GM18873 (cell line): ENCODE data around the gene FNBP1L.
"Not testable (repeated sequence)": the region's sequence is repeated elsewhere in the genome, so short reads cannot be mapped to it uniquely, and the experiment has no call there.

ENCODE experiments used
- ATAC-seq: cut with Tn5 transposase; IDR thresholded peaks from one replicate; pipeline ENCODE4 v1.9.1; 2021; ENCODE audit warnings: mild to moderate bottlenecking, moderate library complexity, moderate number of reproducible peaks; ENCODE audit not compliant: unreplicated experiment, low FRiP score

FNBP1L gene

DNA sequence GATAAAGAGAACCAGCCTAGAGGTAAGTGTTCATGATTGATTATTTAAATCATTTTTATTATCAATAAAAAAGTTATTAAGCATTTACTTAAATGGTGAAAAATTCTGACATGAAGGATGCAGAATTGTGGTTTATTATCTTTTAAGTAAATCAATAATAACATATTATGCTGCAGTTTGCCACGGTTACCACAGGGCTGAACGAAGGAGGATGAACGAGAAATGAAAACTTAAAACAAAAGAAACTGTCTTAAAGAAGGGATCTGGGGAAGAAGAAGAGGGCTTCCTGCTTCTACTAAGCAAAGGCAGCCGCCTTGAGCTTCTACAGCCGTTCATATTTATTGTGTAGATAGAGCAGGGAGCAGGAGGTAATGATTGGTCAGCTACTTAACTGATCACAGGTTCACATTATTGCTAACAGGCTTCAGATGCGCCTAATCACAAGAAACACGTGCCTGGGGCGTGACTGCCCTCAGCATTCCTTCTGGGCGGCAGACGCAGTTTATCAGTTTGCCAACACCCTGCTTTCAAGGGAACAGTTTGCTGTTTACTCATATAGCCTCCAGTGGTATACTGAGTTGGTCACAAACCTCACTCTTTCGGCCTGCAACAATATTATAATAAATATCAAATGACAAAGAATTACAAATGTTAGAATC, 5.8 kb upstream of the FNBP1L start:
- ATAC-seq, result no peak

GRCh38 chr1:93442741-93443140, 5.2 kb upstream of the FNBP1L start:
- no peak for ATAC-seq

DNA sequence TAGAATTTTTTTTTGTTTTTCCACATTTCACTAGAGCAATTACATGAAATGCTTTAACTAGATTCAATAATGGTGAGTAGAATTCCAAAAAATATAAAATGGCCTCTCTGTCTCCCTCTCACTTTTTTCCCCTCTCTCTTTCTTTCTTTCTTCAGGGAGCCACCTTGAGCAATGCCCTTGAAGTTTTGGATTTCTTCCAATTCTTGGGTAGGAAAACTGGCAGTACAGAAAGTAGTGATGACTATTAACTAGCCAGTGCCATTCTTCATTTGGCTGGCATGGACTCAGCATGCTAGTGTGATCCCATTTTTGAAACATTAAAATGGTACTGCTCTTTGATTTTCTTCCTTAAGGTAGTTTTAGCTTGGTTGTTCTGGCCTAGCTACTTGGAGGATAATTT, 4.5 kb upstream of the FNBP1L start:
- no peak for ATAC-seq

DNA sequence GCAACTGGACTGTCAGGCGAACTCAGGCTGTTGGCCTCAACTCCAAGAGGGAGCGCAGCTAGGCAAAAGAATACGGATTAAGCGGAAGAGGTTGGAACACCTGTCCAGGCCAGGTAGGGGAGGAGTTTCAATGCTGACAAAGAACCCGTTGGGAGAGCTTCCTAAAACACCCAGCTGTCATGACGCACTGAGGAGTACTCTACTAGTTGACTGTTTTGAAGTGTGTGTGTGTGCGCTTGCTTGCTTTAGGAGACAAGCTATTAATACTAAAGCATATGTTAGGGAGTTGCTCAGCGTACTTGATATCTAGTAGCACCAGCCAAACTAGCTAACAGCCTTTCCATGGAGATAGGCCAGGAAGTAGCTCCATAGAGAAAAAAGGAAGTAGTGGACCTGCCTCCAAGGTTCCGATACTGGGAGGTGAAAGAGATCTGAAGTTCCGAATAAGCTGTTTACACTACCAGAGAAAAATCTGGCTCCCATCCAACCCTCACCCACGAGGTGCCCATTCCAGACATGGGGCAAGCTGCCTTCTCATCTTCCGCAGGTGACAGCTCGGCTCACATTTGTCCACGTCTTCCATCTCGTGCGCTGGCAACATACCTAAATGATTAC, 974 bp upstream of the FNBP1L start:
- ATAC-seq, result no peak

GRCh38 chr1:93448292-93448982, 519 bp downstream of the FNBP1L start:
- ATAC-seq, result no peak

GRCh38 chr1:93448983-93449804, 1.3 kb downstream of the FNBP1L start:
- ATAC-seq, result no peak

DNA sequence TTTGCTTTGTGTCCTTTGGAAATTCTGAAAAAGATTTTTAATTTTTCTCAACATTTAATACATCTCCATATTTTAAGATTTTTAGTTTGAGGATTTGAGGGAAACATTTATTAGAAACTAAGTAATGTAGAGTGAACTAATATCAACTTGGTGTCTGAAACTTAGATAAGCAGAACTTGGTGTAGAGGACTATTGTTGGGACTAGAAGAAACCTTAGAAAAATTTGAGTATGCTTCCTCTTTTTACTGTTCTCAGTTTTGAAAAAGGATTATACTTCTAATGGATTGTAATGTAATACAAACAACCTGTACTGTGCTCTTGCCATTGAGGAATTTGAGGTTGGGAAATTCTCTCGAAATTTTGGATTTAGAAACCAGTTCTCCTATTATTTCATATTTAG, 2.4 kb downstream of the FNBP1L start:
- no peak for ATAC-seq

- no peak for ATAC-seq
Observed at GRCh38 chr1:93453911-93454310, 6.0 kb downstream of the FNBP1L start.

- no peak for ATAC-seq
Observed at GRCh38 chr1:93459126-93459525, 11.2 kb downstream of the FNBP1L start.

DNA sequence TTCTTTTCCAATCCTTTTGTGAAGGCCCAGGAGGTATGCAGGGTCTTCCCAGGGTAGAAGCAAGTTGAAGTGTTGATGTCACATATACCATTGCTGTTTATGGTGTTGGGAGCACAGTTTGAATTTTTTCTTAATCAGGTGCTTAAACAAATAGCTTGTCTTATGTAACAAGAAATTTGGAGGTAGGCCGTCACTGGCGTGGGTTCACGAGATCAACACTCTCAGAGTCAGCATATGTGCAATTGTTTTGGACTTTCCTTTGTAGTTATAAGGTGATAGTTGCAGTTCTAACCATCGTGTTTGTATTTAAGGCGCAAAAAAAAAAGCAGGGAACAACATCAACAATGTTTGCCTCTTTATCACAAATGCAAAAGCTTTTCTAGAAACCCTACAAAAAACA, 13.3 kb downstream of the FNBP1L start:
- ATAC-seq, result no peak

DNA sequence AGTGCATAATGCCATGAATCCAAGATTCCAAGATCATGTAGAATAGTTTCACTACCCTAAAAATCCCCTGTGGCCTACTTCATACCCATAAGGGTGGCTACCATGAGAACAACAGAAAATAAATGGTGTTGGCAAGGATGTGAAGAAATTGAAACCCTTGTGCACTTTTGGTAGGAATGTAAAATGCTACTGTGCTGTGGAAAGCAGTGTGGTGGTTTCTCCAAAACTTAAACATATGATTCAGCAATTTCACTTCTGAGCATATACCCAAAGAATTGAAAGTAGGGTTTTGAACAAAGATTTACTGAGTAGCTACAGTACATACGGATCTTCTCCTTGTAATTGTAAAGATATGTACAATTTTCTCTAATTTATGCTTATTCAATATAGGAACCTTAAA, 16.0 kb downstream of the FNBP1L start:
- no peak for ATAC-seq

DNA sequence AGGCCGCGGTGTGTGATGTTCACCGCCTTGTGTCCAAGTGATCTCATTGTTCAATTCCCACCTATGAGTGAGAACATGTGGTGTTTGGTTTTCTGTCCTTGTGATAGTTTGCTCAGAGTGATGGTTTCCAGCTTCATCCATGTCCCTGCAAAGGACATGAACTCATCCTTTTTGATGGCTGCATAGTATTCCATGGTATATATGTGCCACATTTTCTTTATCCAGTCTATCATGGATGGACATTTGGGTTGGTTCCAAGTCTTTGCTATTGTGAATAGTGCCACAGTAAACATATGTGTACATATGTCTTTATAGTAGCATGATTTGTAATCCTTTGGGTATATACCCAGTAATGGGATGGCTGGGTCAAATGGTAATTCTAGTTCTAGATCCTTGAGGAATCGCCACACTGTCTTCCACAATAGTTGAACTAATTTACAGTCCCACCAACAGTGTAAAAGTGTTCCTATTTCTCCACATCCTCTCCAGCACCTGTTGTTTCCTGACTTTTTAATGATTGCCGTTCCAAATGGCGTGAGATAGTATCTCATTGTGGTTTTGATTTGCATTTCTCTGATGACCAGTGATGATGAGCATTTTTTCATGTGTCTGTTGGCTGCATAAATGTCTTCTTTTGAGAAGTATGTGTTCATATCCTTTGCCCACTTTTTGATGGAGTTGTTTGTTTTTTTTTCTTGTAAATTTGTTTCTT, 17.6 kb downstream of the FNBP1L start:
- not testable (repeated sequence) for ATAC-seq

DNA sequence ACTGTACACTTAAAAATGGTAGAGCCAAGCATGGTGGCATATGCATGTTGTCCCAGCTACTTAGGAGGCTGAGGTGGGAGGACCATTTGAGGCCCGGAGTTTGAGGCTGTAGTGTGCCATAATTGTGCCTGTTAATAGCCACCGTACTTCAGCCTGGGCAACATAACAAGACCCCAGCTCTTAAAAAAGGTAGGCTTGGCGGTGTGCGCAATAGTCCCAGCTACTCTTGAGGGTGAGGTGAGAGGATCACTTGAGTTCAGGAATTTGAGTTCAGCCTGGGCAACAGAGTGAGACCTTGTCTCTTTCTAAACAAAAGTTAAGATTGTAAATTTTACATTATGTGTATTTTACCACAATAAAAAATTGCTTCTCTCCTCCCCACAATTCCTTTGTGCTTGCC, 19.7 kb downstream of the FNBP1L start:
- no peak for ATAC-seq

DNA sequence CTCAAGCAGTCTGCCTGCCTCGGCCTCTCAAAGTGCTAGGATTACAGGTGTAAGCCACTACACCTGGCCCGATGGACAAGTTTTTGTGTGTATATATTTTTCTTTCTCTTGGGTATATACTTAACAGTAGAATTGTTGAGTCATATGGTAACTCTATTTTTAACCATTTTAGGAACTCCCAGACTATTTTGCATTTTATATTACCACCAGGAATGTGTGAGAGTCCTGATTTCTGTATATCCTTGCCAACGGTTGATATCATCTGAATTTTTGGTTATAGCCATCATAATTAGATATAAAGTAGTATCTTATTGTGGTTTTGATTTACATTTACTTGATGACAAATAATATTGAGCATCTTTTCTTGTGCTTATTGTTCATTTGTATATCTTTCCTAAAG, 20.7 kb downstream of the FNBP1L start:
- ATAC-seq, result no peak

- ATAC-seq, result not testable (repeated sequence)
Observed at GRCh38 chr1:93469223-93469622, 21.3 kb downstream of the FNBP1L start.

- no peak for ATAC-seq
Observed at GRCh38 chr1:93471284-93471683, 23.4 kb downstream of the FNBP1L start.

GRCh38 chr1:93471911-93472310, 24.0 kb downstream of the FNBP1L start:
- no peak for ATAC-seq

DNA sequence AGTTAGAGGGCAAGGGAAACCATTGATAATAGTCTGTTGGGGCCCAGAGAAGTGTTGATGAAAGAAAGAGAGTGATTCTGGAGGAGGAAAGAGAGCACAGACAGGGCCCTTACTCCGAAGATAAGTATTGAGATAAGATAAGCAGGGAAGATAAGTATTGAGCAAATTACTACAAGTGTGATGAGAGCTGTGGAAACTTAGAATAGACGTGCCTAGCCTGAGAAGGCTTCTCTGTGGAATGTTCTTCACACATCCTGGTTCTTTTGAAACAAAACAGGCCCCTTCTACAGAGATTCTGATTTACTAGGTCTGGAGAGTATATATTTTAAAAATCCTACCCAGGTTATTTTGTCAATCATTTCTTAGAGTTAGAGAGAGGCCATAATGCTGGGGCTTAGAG, 26.4 kb downstream of the FNBP1L start:
- no peak for ATAC-seq

DNA sequence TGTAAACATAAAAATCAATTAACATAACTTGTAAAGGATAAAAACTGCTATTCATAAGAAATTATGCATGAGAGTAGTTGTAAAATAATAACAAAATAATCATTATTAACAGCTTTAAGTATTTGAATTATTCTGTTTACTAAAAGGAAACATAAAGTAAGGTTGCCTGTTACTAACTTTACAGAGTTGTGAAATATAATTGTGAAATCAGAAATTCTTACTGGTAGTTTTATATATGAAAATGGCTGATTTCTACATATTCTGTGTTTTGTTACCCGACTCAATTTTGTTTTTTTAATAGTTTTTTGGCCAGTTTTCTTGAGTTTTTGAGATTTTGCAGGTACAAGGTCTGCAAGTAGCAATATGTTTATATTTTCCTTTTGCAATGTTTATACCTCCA, 27.8 kb downstream of the FNBP1L start:
- no peak for ATAC-seq

DNA sequence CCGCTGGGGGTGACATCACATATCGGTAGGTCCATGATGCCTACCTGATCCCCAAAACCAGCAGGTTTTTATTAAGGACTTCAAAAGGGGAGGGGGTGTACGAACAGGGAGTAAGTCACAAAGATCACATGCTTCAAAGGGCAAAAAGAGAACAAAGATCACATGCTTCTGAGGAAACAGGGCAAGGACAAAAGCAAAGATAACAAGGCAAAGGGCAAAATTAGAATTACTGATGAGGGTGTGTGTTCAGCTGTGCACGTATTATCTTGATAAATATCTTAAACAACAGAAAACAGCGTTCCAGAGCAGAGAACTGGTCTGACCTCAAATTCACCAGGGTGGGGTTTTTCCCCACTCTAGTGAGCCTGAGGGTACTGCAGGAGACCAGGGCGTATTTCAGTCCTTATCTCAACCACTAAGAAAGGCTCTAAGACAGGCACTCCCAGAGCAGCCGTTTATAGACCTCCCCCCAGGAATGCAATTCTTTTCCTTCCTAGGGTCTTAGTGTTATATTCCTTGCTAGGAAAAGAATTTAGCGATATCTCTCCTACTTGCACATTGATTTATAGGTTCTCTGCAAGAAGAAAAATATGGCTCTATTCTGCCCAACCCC, 31.3 kb downstream of the FNBP1L start:
- not testable (repeated sequence) for ATAC-seq
